NT2/D1 (cell line): ENCODE measurements around the gene ZCCHC2.

Experiments used
- SUZ12 ChIP-seq: IDR thresholded peaks from 2 replicates; pipeline ENCODE4 v1.6.1; 2011; ENCODE audit not compliant: insufficient read length, insufficient read depth; ENCODE audit errors: extremely low read depth
- YY1 ChIP-seq: IDR thresholded peaks from 2 replicates; pipeline ENCODE4 v1.6.1; 2011; ENCODE audit not compliant: insufficient read length, insufficient read depth
- ZNF274 ChIP-seq: IDR thresholded peaks from 2 replicates; pipeline ENCODE4 v1.6.1; 2011; ENCODE audit warnings: mild to moderate bottlenecking, low read depth, low read length

GRCh38 chr18:62564044-62564443, 41.2 kb downstream of the ZCCHC2 start:
- no peak for TF ChIP-seq YY1
- no peak for TF ChIP-seq ZNF274
- TF ChIP-seq SUZ12 = no peak
